Measurements from ENCODE around the gene BCL7A.
"Not testable (repeated sequence)": the region's sequence is repeated elsewhere in the genome, so short reads cannot be mapped to it uniquely, and the experiment has no call there.

The BCL7A gene

DNA sequence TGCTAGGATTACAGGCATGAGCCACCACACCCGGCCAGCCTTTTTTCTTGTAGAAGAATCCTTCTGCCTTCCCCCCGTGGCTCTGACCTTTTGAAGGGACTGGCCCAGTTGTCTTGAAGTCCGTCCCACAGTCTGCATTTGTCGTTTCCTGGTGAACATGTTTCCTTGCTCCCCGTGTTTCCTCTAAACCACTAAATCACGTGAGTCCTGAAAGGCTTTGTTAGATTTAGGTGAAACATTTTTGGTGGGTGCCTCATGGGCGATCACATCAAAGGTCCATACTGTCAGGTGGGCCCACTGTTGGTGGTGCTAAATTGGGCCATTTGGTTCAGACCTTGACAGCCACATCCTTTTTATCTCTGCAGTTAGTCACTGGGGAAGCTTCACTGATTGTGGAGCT is 83.2 kb downstream of the BCL7A start:
- FAIRE-seq (no peak), DNase-seq (ENCODE audit: insufficient read length, low spot score) (no peak)
- TF ChIP-seq POLR2A (IDR thresholded peaks at IDR 0.05; ENCODE audit: low read depth, low read length) = no peak

DNA sequence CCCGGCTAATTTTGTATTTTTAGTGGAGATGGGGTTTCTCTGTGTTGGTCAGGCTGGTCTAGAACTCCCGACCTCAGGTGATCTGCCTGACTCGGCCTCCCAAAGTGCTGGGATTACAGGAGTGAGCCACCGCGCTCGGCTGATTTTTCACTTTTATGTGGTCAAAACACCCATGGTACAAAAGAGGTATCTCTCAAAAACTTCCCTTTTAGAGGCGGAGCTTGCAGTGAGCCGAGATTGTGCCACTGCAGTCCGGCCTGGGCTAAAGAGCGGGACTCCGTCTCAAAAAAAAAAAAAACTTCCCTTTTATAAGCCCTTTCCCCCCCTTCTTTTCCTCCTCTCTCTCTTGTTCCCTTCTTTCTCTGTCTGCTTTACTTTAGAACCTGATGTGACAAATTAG is 83.8 kb downstream of the BCL7A start:
- FAIRE-seq; DNase-seq (ENCODE audit: insufficient read length, low spot score): not testable (repeated sequence)

DNA sequence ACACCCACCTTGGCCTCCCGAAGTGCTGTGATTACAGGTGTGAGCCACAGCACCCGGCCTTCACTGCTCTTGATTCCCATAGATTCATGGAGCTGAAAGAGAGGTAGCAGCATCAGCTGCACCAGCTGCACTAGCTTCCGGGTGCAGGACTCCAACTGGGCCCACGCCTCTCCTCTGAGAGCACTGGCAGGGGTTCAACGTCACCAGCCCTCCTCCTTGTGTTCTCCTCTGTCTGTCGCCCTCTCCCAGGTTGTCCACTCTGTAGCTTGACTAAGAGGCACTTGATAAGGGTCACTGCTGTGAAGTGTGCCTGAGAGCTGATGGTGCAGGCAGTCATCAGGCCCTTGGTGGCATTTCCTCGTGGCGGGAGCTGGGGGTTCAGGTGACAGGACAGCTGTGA is 85.2 kb downstream of the BCL7A start:
- FAIRE-seq (peak; percentile 61), DNase-seq (ENCODE audit: insufficient read length, low spot score) (peak; percentile 51)
- no peak for TF ChIP-seq POLR2A (IDR thresholded peaks at IDR 0.05; ENCODE audit: low read depth, low read length)

GRCh38 chr12:122107261-122107660 is 85.6 kb downstream of the BCL7A start:
- FAIRE-seq = peak; percentile 83
- peak; percentile 62 for DNase-seq (ENCODE audit: insufficient read length, low spot score)

GRCh38 chr12:122111089-122111641 is 89.5 kb downstream of the BCL7A start:
- TF ChIP-seq POLR2A (IDR thresholded peaks at IDR 0.05; ENCODE audit: low read depth, low read length) = no peak
- DNase-seq (ENCODE audit: insufficient read length, low spot score) (no peak), FAIRE-seq (no peak)

More at GRCh38 chr12:122107261-122107660, 85.6 kb downstream of the BCL7A start:
- TF ChIP-seq POLR2A (IDR thresholded peaks at IDR 0.05; ENCODE audit: low read depth, low read length) = no peak

Data from H54 (cell line).